Activated CD4-positive, alpha-beta T cell treated with anti-CD3 and anti-CD28 coated beads, Interleukin-2, amount 50 U/mL, for 1 hour (primary cell): ENCODE measurements around the gene RREB1.
A peak's percentile ranks its signal among the peaks of the same experiment; 100 is the strongest.

ENCODE experiments used
- DNase-seq: peaks from one replicate; pipeline ENCODE4 v3.0.0-alpha.2; 2020

RREB1 gene

DNA sequence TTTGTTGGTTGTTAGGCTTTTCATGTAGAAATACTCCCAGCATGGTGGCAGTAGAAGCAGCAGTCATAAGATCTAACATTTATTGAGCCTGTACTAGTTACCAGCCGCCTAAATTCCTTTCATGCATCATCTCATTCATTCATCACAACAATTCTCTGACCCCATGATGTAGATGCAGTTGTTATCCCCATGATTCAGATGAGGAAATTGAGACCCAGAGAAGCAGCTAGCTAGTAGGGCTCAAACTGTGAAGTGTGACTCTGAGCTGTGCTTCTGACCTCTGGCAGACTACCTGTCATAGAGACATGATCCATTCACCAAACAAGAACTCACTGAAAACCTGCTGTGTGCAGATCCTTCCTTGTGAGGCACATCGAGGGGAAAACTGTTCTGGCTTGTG, 16.9 kb downstream of the RREB1 start:
- no peak for DNase-seq

DNA sequence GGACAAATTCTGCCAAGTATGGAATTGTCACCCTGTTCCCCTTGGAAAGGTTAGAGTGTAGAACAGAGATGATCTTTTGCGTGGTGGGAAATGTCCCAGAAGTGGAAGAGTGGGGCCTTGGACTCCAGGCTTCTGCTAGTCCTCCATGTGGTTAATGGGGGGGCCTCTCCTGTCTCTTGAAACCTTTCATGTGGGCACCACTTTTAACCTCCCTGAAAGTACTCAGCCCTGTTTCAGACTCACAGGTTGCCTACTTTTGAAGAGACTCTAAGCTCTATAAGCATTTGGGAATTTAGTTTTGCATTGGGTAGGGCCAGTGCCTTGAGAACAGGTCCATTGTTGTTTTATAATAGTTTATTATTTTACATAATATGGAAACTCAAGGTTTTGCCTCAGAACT, 17.5 kb downstream of the RREB1 start:
- no peak for DNase-seq

DNA sequence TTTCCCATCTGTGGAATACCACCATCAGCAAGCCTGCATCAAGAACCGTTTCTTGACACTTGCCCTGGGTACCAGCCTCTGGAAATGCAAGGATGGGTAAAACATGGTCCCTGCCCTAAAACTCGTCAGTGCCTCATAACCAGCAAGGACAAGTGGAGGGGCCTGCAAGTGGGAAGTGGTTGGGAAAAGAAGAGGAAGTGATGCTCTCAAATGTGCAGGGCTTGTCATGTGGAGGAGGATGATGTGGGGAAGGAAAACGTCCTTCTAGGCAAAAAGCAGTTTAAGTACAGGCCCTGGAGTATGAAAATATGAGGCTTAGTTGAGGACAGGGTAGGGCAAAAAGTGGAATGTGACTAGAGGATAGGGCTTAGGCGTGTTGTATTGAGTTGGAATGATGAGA, 19.0 kb downstream of the RREB1 start:
- DNase-seq = no peak

DNA sequence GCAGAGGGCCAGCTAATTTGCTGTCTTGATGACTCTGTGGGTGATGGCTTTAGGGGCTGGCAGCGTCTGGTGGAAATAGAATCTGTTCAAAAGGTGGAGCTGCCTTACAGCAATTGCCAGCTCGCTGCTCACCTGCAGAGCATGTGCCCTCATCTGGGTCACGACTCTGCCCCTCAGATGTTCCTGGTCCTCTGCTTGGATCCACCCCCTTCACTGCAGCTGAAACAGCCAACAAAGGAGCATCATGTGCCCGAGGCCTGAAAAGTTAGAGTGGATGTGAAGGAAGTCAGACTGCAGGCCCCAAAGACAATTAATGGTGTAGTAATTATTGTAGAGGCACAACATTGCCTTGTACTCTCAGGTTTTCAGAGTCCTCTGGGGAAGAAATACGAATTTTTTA, 19.9 kb downstream of the RREB1 start:
- DNase-seq = no peak

DNA sequence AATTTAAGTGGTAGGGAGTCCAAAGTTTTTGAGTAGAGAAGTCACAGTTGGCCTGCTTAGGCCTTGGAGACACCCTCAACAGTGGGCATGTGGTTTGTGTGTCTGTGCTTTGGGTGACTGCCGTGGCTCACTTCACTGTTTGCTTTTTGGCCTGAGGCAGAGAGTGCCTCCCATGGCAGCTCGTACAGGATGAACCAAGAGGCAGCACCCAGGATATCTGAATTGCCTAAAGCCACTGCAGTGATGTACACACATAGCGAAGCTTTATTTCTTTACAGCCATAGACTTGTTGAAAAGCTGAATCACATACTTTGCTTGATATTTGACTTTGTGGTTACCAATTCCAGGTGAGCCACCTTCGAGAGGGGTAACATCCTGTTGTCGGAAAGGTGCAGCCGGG, 21.6 kb downstream of the RREB1 start:
- no peak for DNase-seq

DNA sequence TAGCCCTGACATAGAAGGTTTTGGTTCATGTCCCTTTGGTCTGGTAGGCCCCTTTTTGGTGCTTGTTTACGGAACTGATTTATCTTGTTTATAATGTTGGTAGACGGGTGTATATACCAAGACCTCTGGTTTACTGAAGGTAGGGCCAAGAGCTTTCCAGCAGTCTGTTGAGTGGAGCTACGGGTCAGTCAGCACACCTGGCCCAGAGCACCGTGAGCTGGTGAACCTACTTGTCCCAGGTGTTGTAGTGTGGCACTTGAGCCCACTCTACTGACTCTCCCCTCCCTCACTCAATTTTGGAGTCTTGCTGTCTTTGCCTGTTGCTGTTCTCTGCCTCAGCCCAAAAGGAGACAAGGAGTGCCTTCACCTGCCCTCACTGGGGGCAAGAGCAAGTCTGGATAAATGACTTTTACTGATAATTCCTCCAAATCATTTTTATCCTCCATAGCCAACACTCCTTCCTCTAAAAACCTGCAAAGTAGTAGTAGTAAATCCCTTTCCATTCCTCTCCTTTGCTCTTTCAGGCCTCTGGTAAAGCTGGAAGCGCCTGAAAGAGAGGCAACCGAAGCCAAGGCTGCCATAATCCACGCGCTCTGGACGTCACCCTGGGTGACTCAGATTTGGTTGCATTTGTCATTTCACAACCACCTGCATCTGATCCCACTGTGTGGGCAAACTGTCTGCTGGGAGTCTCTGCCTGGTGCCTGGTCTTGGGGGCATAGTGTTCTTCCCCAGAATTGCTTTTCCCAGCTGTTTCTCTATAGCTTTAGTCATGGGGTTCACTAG, 22.2 kb downstream of the RREB1 start:
- DNase-seq = no peak

DNA sequence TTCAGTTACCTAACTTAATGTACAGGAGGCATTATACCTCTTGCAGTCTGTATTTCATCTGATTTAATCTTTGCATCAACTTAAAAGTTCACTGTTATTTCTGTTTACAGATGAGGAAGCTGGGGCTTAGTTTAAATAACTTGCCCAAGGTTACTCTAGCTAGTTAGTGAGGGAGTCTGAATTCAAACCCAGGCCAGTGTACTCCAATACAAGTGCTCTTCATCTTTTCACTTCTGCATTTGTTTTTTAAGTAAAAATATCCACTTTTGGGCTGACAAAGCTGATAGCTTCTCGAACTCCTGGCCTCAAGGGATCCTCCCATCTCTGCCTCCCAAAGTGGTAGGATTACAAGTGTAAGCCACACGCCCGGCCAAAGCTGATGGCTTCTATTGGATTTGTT, 23.6 kb downstream of the RREB1 start:
- DNase-seq = no peak

DNA sequence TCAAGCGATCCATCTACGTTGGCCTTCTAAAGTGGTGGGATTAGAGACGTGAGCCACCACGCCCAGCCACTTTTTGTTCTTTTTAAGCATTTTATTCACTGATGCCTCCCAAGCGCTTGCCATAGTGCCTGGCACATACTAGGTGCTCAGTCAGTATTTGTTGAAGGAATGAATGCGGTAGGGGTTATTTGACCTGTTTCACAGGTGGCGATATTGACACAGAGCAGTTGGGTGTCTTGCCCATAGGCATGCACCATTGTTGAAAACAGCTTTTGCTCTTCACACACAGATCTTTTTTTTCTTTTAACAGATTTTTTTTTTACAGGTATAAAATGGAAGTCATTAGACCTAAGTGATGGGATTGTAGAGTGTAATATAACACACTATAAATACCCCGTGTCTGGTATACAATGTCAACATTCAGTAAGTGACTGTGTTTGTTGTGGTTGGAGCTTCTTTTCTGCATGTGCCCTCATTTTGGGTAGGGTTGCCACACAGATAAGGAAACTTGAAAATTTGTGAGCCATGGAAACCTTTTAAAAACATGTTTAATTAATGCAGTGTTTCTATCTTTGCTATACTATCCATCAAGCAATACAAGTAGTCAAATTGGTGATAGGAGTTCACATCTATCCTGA, 24.8 kb downstream of the RREB1 start:
- DNase-seq = no peak

DNA sequence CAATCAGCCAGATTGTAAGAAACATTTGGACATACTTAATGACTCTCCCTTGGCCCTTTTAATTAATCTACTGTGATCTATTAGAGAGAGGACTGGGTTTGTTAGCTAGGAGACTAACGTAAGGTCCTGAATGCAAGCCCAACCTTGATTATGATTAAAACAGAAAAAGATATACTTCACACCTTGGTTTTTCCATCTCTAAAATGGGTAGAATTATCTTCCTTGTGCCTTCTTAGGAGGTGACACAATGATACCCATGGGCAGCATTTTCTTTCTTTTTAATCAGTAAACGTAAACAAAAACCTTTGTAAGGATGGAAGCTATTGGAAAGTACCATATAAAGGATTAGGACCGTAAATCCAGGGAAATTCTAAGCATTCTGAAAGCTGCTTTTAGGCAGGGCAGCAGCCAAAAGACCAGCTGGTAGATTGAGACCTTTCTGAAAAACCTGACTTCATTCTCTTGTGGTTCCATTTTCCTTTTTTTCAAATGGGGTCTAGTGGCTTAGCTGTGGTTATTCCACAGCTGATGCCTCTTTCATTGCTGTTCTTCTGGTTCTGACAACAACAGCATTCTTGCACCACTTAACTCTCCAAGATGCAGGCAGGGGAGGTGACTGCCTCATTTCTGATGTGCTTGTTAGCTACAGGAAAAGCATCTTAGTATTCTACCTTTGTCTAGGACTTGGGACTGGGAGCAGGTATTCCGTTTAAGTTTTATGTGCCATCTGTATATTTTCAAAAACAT, 27.4 kb downstream of the RREB1 start:
- DNase-seq = no peak

DNA sequence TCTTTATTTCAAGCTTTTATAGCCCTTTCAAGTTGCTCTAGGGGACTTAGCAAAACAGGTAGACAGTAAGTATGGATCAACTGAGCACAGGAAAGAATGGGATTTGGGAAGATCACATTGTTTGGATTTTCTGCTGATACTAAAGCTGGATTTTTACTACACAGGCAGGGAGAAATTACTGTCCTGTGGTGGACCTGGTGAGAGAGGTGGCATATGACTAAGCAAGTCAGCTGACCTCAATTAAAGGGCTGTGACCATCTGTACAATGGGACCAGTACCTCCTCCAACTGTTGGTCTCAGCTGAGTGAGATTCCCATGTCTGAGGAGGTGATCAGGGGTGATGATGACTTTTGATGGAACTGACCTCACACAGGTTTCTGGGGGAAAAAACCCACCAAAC, 28.0 kb downstream of the RREB1 start:
- DNase-seq = no peak

DNA sequence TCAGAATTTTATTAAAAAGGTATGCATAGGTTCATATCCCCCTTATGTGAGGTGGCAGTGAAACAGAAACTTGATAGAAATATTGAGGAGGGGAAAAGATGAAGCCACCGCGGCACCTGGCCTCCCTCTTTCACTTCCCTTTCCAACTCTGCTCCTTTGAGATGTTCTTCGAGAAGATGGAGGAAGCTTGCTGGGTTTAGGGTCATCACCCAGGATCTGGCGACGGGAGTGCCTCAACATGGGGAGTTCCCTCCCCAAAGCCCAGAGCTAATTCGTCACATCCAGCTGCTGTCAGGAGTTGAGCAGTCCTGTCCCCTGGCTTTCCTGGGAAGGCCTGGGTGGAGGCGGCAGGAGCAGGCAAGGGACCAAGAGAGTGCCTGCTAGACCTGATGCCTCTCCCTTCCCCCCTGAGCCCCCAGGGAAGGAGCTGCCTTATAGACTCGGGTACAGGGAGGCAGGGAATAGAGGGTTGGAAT, 29.1 kb downstream of the RREB1 start:
- no peak for DNase-seq

DNA sequence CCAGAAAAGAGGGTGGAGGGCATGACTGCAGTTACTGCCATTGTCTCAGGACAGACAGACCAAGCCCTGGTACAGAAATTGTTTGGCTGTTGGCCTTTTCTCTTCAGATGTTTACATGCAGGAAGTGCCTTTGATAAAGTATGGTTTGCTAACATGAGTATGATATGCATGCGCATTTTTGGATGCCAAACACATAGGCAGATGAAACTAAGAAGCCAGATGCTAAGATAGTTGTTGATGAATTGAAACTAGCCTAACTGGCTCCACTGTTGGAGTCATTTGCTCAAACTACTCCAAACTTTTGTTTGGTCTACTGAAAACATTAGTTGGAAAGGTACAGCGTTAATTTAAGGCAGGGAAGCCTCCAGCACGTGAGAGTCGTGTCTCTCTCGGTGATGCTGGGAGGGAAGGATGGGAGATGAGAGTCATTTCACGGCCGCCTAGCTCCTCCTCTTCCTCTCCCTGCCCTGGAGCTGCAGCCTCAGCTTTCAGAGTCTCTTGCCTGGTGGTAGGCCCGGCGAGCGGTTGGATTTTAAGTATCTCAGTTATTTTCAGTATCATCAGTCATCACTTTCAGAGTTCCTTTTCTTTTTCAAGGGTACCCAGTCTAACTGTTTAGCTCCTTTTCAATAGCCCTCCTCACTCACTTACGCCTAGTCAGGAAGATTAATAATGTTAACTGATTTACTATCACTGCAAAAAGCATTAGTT, 29.7 kb downstream of the RREB1 start:
- peak; percentile 55 for DNase-seq

DNA sequence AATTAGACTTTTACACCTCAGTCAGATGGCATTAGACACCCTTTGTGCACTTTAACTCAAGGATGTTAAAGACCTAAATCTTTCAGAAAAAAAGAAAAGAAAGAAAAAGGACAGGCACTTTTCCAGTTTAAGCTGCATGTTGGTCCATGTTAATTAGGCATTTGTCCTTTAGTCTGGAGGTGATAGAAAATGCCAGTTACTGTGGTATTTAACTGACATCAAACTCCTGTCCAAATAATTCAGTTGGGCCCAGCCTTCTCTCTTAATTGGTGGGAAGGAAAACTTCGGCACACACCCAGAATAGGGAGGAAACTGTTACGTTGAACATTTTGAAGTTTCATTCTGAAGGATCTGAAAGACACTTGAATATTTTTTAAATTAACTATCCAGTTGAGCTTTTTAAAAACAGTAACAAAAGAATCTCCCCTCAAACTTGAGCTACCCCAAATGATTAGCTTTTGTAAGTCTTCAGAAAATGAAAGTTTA, 30.3 kb downstream of the RREB1 start:
- no peak for DNase-seq

DNA sequence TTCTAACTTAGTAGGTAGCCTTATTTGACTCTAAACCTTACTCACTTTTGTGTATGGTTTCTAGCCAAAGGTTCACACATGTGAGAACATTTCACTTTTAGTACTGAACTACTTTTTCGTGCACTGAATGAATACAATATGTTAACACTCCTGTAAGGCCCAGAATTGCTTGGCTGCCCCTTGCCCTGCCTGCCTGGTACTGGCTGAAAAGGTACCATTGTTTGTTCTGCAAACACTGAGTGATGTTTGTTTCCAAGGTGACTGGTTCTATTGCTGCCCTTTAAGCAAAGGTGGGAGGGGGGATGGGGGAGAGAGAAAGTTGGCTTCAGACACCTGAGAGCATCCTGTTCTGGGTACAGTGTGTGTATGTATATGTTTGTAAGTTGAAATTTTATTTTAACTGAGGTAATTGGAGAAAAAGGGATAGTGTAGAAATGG, 31.2 kb downstream of the RREB1 start:
- DNase-seq = peak; percentile 49

DNA sequence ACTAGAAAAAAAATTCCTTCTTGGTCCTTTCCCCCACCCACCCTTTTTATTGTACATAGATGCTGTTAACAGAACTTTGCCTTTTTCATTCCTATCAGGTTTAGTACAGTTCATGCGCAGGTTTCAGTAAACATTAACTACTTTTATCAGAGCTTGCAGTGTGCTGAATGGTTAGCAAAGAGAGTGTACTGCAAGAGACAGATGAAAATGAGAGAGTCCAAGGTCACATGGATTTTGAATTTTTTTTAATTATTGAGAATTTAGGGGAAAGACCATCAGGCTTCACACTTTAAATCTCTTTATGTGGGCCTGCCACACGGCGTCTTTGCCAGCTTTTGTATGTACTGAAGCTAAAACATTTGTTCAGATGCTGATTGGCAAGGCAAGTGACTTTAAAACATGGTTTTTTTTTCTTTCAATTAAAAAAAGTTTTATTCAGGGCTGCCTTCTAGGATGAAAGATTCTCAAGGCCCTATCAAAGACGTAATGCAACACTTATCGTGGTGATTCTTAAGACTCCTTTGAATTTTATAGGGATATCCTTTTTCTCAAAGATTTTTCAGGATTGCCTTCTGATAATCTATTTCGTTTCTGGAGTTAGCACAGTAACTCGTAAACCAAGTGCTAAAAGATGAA, 32.2 kb downstream of the RREB1 start:
- DNase-seq = no peak

DNA sequence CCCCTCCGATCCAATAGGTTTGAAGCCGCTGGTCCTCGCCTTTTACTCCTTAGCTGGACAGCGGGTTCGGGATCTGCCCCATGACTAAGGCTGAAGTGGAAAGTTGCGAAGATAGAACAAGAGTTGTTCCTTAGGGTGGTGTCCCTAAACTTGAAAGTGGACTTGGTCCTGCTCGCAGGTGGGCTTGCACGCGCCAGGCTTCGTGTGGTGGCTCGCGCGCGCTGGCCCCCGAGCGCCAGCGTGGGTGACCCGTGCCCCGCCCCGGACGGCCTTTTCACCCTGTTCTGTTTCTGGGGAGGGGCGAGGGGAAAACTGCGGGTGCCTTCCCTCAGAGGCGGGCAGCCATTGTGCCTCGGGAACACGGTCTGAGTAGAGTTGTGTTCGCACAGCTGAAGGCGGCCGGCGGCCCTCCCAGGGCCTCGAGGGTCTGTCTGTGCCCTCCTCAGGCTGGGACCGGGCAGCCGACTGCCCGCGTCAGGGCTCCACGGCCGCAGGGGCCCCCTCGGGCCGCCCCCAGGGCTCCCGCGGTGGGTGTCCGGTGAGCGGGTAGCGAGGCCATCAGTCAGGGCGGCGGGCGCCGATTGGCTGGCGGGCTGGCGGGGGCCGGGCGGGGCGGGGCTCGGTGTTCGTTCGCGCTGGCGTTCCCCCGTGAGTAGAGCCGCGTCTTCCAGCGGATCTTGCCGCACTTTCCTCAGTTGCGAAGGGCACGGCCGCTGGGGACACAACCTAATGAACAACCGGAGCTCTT, 33.0 kb downstream of the RREB1 start:
- peak; percentile 76 for DNase-seq

DNA sequence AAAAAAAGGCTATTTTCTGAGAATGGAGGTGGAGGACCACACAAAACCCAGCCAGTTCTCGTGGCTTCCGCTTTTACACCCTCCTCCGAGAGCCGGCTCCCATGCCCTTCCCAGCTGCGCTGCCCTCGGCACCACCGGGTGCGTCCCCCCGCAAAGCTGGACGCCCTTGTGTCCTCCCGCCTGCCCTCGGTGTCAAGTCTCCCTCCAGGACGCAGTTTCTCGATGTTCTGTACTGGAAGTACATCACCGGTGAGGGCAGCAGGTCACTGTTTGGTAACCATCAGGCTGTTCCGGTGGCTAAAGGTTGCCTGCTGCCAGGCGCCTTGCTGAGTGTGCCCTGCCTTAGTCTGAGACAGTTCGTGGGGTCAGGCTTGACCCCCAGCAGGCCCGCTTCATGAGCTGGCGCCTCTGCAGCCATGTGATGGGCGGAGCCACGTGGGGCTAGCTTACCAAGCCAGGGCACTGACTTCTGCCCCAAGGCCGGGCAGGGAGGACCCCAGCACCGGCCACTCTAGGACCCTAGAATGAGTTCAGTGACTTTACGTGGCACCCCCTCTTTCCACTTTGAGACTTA, 34.6 kb downstream of the RREB1 start:
- no peak for DNase-seq

DNA sequence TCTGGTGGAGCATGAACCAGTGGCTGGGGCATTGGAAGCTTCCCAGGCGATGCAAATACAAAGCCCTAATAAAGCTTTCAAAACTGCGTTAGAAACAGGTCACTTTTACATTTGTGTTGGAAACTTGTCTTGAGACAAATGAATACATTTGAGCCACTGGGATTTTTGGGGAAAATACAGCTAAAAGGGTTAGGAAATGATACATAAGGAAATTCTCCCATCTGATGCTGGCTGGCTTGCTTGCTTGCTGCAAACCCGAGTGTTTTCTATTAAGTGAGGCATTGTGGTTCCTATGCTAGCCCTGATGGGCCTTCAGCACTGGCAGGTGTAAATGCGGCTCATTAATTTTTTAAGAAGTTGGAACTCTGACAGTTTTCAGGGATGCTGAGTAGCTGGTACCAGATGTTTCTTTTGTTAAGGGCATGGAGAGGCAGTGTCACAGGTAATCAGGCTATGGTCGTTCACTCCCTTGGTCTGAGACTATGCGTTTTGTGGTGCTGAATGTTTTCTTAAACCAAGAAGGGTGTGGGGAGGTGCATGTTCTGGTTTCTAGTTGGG, 35.2 kb downstream of the RREB1 start:
- DNase-seq = no peak

DNA sequence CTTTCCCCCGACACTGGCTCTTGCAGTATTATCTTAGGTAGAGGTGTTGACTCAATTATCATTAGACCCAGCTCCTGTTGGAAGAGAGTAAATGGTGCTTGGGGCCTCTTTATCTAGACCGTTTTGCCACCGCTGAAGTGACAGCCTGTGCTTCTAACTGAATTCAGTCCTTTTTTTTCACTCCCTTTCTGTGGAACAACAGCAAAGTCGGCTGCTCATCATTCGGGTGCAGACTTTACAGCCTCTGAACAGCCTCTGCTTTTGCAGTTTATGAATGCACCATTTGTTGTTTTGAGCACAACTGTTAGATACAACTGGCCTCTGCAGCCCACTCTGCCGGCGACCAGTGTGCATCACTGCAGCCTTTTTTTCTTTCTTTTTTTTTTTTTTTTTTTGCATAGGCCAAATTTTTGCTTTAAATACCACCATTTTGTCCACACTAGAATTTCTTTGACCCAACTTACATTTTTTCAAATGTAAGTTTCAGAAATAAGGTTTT, 35.8 kb downstream of the RREB1 start:
- DNase-seq = no peak

DNA sequence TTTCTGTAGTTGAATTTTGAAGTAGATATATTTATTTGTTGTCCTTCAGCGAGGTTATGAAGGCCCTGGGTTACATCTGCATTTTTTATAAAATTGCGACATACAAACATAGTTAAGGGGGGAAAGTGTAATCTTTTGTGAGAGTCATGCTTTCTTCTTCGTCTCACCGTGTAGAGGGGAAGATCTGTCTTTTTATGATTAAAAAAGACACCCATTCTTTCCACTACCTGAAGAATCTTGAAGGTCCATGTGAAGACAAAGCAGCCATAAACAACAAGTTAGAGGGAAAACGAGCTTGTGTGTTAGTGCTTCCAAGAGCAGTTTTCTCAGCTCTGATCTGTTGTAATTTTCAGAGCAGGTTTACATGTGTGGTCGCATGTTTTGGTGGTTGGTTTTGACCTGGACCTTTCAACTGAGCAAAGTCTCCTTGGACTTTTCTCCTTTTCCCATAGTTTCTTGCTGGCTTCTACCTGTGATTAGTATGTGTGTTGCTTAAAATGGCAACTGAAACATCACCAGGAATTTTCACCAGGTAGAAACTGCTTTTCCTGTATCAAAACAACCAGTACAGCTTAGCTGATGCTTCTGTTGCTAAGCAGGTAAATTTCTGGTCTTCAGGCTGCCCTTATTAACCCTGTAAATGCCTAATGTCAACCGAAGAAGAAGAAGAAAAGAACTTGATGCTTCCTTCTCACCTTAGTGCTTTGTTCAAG, 37.3 kb downstream of the RREB1 start:
- no peak for DNase-seq
